ENCODE results near the gene SIRT2.

The SIRT2 gene

GRCh38 chr19:38900743-38901190 is 1.3 kb upstream of the SIRT2 start (continued):
- no peak for TF ChIP-seq AEBP2 (tag by site-specific recombination; IDR thresholded peaks at IDR 0.05; ENCODE audit: borderline replicate concordance)

GRCh38 chr19:38900202-38900629 is 798 bp upstream of the SIRT2 start:
- H3K27ac ChIP-seq (ENCODE audit: extremely low read depth, low read depth, low read length) = peak overlapping the region; percentile 85
- H3K36me3 ChIP-seq (ENCODE audit: control insufficient read depth in 2 of 2, insufficient read depth in 1 of 2, low read length in 2 of 2) = peaks cover 12 to 21% of the 10 kb centered on the region in 2 experiments
- POLR2A ChIA-PET = interaction anchor here (0.6 to 2.4 kb wide), 22 partner anchors 8 to 512 kb away, joined by 3 to 29 read pairs (median 6); partner anchors contain the start of genes ACTN4, CCER2, ECH1 and EIF3K
- peaks cover 3% of the 10 kb centered on the region; the same call in 1 of the 2 replicates for H3K9me3 ChIP-seq (ENCODE audit: control insufficient read depth, insufficient read depth, low read depth, low read length)
- CTCF ChIA-PET = interaction anchor here (0.6 to 4.0 kb wide), 14 partner anchors 11 to 656 kb away, joined by 3 to 63 read pairs (median 3); partner anchors contain the start of genes FAM98C, MRPS12 and SARS2
- peak overlapping the region; percentile 58 for H3K4me3 ChIP-seq (ENCODE audit: low read depth, low read length)
- H3K4me1 ChIP-seq (ENCODE audit: control insufficient read depth, insufficient read depth, low read length) = peaks cover 21% of the 10 kb centered on the region
- no peak for TF ChIP-seq ZNF548 (tag by site-specific recombination; IDR thresholded peaks at IDR 0.05)
- 0 out of 2 replicates have a peak, but pooled peaks have one; percentile 17 for TF ChIP-seq ZNF24 (tag by site-specific recombination; IDR thresholded peaks at IDR 0.05)
- peak; percentile 23; the same call in 1 of the 2 replicates for TF ChIP-seq PRDM4 (tag by site-specific recombination; IDR thresholded peaks at IDR 0.05)
- no peak for TF ChIP-seq ZNF169 (tag by site-specific recombination; IDR thresholded peaks at IDR 0.05)
- no peak for TF ChIP-seq ZNF529 (tag by site-specific recombination; IDR thresholded peaks at IDR 0.05; ENCODE audit: insufficient replicate concordance)
- no peak for TF ChIP-seq ZNF785 (tag by site-specific recombination; IDR thresholded peaks at IDR 0.05)
- TF ChIP-seq ZNF394 (tag by site-specific recombination; IDR thresholded peaks at IDR 0.05; ENCODE audit: borderline replicate concordance) = no peak; the same call in 1 of the 2 replicates
- peak; percentile 84 for TF ChIP-seq ZBTB21 (tag by site-specific recombination; IDR thresholded peaks at IDR 0.05)
- TF ChIP-seq ZNF175 (tag by site-specific recombination; IDR thresholded peaks at IDR 0.05) = no peak
- no peak for TF ChIP-seq ZNF292 (tag by site-specific recombination; IDR thresholded peaks at IDR 0.05; ENCODE audit: borderline replicate concordance, low read depth)
- no peak for TF ChIP-seq SCRT1 (tag by site-specific recombination; IDR thresholded peaks at IDR 0.05; ENCODE audit: borderline replicate concordance)
- peak; percentile 3; the same call in 1 of the 2 replicates for TF ChIP-seq ZNF501 (tag by site-specific recombination; IDR thresholded peaks at IDR 0.05)
- no peak for TF ChIP-seq ZNF621 (tag by site-specific recombination; IDR thresholded peaks at IDR 0.05)
- 0 out of 2 replicates have a peak, but pooled peaks have one; percentile 5 for TF ChIP-seq ZFHX2 (tag by site-specific recombination; conservative IDR thresholded peaks at IDR 0.05)
- TF ChIP-seq ZNF280C (tag by site-specific recombination; IDR thresholded peaks at IDR 0.05) = no peak
- TF ChIP-seq ZNF677 (tag by site-specific recombination; IDR thresholded peaks at IDR 0.05) = no peak
- TF ChIP-seq ZNF561 (tag by site-specific recombination; IDR thresholded peaks at IDR 0.05; ENCODE audit: borderline replicate concordance) = no peak
- TF ChIP-seq ZNF660 (tag by site-specific recombination; IDR thresholded peaks at IDR 0.05) = 0 out of 2 replicates have a peak, but pooled peaks have one; percentile 60
- no peak for TF ChIP-seq ZNF701 (tag by site-specific recombination; IDR thresholded peaks at IDR 0.05)
- TF ChIP-seq ZNF585B (tag by site-specific recombination; IDR thresholded peaks at IDR 0.05) = peak; percentile 75
- no peak for TF ChIP-seq ZNF18 (tag by site-specific recombination; IDR thresholded peaks at IDR 0.05)
- no peak for TF ChIP-seq ZBTB11 (tag by site-specific recombination; conservative IDR thresholded peaks at IDR 0.05; ENCODE audit: low read depth)
- 0 out of 2 replicates have a peak, but pooled peaks have one; percentile 37 for TF ChIP-seq GFI1B (tag by site-specific recombination; IDR thresholded peaks at IDR 0.05)
- peak; percentile 85; the same call in 1 of the 2 replicates for TF ChIP-seq BCL11A (tag by site-specific recombination; IDR thresholded peaks at IDR 0.05; ENCODE audit: low read depth)
